ENCODE results near the gene KDM4E.
"Not testable (repeated sequence)": the region's sequence is repeated elsewhere in the genome, so short reads cannot be mapped to it uniquely, and the experiment has no call there.

KDM4E gene

DNA sequence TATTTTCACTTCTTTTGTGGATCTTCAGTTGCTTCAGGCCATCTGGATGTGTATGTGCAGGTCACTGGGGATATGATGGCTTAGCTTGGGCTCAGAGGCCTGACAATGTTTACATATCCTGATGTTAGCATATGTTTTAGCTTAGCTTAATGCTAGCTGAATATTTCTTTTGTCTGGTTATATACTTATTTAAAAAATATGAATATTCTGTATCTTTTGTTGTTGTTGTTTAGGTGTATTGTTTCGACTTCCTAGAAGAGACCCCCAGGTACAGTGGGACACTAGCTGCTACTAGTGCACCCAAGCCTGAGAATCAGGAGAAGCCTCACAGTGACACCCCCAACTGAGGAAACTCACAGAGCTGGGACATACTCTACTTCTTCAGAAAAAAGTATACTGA lies at the start of gene KDM4E:
KDM4E (plus strand) TSS at position 301 of the 400 bp plus-strand sequence. CDS start 300 bp downstream, outside the sequence.
- DNase-seq: no peak

DNA sequence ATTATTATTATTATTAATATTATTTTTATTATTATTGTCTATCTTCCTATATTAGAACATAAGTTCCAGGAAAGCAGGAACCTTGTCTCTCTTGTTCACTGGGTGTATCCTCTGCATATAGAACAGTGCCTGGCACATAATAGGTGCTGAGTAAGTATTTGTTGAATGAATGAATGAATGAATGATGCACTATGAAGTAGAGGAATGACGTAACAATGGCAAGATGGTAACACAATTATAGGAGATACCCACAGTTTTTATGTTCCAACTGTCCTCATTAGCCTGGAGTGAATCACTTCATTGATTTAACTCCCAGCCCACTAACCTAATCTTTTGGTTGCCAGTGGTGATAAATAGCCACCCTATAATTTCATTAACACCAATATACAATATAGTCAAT lies 49.5 kb upstream of the KDM4E start:
- no peak for DNase-seq

- no peak for DNase-seq
These were observed 37.7 kb upstream of the KDM4E start for GRCh38 chr11:94987378-94987777.

- DNase-seq: no peak
These were observed 36.3 kb upstream of the KDM4E start for GRCh38 chr11:94988748-94989147.

DNA sequence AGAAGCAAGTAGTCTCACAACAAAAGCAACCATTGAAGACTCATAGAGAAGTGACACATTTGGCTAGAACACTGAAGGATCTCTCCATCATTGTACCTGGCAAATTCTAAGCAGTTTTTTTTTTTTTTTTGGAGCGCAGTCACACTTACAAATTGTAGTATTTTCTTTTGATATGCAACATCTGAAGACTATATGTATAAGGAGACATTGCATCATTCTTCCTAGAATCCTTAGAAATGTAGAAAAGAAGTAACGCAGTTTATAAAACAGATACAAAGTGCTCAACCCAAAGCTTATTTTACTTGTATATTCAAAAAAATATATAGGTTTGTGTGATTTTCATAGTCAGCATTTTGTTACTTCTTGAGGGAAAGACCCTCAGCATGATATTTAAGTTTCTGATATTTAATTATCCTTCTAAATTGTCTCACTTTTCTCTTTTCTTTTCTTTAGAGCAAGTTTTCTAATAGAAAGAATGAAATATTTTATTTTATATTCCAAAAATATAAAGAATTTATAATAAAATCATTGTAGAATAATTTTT lies 31.6 kb upstream of the KDM4E start:
- DNase-seq: no peak

GRCh38 chr11:94997437-94997836 lies 27.6 kb upstream of the KDM4E start:
- DNase-seq: no peak

DNA sequence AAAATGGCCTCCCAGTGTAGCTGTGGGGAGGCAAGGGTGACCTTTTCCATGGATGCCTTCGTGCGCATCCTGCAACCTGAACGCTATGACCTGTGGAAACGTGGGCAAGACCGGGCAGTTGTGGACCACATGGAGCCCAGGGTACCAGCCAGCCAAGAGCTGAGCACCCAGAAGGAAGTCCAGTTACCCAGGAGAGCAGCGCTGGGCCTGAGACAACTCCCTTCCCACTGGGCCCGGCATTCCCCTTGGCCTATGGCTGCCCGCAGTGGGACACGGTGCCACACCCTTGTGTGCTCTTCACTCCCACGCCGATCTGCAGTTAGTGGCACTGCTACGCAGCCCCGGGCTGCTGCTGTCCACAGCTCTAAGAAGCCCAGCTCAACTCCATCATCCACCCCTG lies 26.8 kb upstream of the KDM4E start:
- DNase-seq: no peak

- DNase-seq: no peak
These were observed 21.3 kb upstream of the KDM4E start for GRCh38 chr11:95003716-95004115.

DNA sequence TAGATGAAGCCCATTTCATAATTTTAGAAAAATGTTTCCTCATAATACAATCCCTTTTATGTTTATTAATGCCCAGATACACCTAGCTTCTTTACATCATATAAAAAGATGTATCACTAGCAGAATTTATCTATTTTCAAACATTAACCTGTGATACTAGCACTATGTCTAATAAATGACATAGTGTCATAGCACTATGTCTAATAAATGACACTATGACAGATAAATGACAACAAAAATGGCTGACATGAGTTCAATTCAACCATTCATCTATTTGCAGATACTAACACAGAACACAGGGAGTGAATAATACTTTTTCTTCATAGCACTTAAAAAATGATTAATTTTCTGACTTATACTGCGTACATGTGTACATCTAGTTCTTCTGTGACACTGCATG lies 19.4 kb upstream of the KDM4E start:
- DNase-seq: no peak

- no peak for DNase-seq
These were observed 13.7 kb upstream of the KDM4E start for GRCh38 chr11:95011376-95011775.

DNA sequence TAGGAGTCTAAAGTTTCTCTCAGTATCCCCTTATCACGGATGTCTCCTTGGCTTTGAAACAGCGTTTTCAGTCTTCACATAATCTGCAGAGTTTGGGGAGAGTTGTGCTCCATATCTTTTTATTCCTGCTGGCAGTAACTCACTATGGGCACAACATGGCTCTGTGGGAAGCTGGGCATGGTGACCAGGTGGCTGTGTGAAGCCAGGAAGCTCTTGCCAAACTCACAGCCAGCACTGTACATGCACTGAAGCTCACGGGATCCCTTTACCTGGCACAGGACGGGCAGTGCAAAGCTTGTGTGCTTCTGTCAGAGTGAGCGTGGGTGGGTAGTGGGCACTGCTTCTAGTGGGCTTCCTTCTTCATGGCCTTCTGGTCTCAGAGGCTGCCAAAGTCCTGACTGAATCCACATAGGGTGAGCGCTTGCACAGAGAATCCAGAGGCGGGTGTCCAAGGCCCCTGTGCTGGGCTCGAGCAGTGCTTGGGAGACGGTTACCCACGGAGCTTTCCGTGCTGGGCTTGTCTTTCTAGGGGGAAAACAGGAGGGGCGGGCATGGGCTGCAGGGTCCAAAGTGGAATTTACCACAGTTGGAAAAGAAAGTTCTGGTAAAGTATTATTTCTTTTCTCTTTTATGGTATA lies 10.8 kb upstream of the KDM4E start:
- no peak for DNase-seq

- no peak for DNase-seq
These were observed 8.9 kb upstream of the KDM4E start for GRCh38 chr11:95016139-95016538.

- not testable (repeated sequence) for DNase-seq
These were observed 3.6 kb upstream of the KDM4E start for GRCh38 chr11:95021468-95021867.

- DNase-seq: not testable (repeated sequence)
These were observed 536 bp downstream of the KDM4E start for GRCh38 chr11:95025594-95025993.

GRCh38 chr11:95028357-95028756 lies 3.3 kb downstream of the KDM4E start:
- DNase-seq: no peak

DNA sequence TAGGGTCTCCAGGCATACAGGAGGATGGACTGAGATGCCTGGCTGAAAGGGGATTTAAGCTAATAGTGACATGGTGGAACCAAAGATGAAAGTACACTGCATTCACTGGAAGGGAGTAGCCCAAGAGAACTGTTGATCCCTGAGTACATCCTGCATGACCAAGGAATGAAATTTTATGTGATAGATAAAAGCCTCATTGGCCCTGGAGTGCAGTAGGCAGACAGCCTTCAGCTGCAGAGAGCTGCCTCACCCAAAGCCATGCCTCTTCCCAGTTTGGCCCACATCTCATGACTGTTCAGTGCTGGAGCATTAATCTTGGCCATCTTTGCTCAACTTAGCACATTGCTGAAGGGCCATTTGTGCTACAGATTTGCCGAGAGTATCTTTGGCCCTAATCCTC lies 8.0 kb downstream of the KDM4E start:
- no peak for DNase-seq

GRCh38 chr11:95035316-95035715 lies 10.3 kb downstream of the KDM4E start:
- DNase-seq: no peak

GRCh38 chr11:95037356-95038035 lies 12.4 kb downstream of the KDM4E start:
- not testable (repeated sequence) for DNase-seq

GRCh38 chr11:95042239-95042638 lies 17.2 kb downstream of the KDM4E start:
- no peak for DNase-seq

GRCh38 chr11:95042906-95043305 lies 17.8 kb downstream of the KDM4E start:
- DNase-seq: no peak

GRCh38 chr11:95044010-95044409 lies 19.0 kb downstream of the KDM4E start:
- no peak for DNase-seq

- DNase-seq: no peak
These were observed 20.8 kb downstream of the KDM4E start for GRCh38 chr11:95045812-95046211.

DNA sequence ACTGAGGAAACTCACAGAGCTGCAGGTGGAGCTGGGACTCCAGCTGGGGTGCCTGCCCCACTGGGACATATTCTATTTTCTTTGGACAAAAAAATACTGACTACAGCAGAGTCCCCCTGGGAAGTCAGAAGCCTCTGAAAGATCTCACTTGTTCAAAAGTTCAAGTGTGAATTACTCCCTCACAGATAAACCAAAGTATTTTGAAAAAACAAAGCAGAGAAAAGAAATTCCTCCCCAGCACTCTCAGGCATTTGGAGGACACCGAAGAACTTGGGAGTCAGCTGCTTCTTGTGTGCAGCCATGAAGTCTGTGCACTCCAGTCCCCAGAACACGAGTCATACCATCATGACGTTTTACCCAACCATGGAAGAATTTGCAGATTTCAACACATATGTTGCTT lies 24.1 kb downstream of the KDM4E start, which contains the start of gene KDM4F:
KDM4F (plus strand) TSS at position 301 of the 400 bp plus-strand sequence.
- DNase-seq: not testable (repeated sequence)

GRCh38 chr11:95050595-95051202 lies 25.6 kb downstream of the KDM4E start:
- no peak for DNase-seq
